HepG2 (cell line): Measurements from ENCODE around the gene ANKRD55. TPM values are rescaled to one million over a fixed set of nuclear protein-coding genes. Genes with fewer than 3 reads are reported as not detected.

Source experiments
- ARID4A ChIP-seq: sonication (generic); formaldehyde crosslinking; IDR thresholded peaks from 2 replicates; pipeline ENCODE4 v1.5.0; 2020; ENCODE audit warnings: mild to moderate bottlenecking, missing genetic modification reagents, borderline replicate concordance
- ATF3 ChIP-seq: sonication (generic); formaldehyde crosslinking; IDR thresholded peaks from 2 replicates; pipeline ENCODE4 v1.4.0; 2020; ENCODE audit warnings: missing genetic modification reagents
- ELF3 ChIP-seq: IDR thresholded peaks from 2 replicates; pipeline ENCODE4 v1.6.1; 2016; ENCODE audit warnings: missing genetic modification reagents, missing compliant biosample characterization
- GZF1 ChIP-seq: sonication (generic); formaldehyde crosslinking; IDR thresholded peaks from 2 replicates; pipeline ENCODE4 v1.5.1; 2020; ENCODE audit warnings: mild to moderate bottlenecking, missing genetic modification reagents
- HMG20B ChIP-seq: conservative IDR thresholded peaks from 2 replicates; pipeline ENCODE4 v1.6.1; 2016; ENCODE audit warnings: missing genetic modification reagents, missing compliant biosample characterization
- IKZF4 ChIP-seq: sonication (generic); formaldehyde crosslinking; IDR thresholded peaks from 2 replicates; pipeline ENCODE4 v1.5.1; 2020; ENCODE audit warnings: borderline replicate concordance, mild to moderate bottlenecking, low read depth, missing genetic modification reagents; ENCODE audit errors: not compliant biosample characterization
- MEIS1 ChIP-seq: sonication (generic); formaldehyde crosslinking; IDR thresholded peaks from 2 replicates; pipeline ENCODE4 v1.9.0; 2021; ENCODE audit warnings: mild to moderate bottlenecking, missing genetic modification reagents, moderate library complexity, borderline replicate concordance
- NCOA2 ChIP-seq: sonication (generic); formaldehyde crosslinking; IDR thresholded peaks from 2 replicates; pipeline ENCODE4 v1.8.0; 2022; ENCODE audit warnings: inconsistent platforms
- PAWR ChIP-seq: sonication (generic); formaldehyde crosslinking; IDR thresholded peaks from 2 replicates; pipeline ENCODE4 v1.4.0; 2020; ENCODE audit warnings: missing genetic modification reagents, mild to moderate bottlenecking, borderline replicate concordance
- SMAD1 ChIP-seq: sonication (generic); formaldehyde crosslinking; IDR thresholded peaks from 2 replicates; pipeline ENCODE4 v1.4.0; 2020; ENCODE audit warnings: missing genetic modification reagents, low read depth, mild to moderate bottlenecking, borderline replicate concordance
- SNAPC2 ChIP-seq: sonication (generic); formaldehyde crosslinking; IDR thresholded peaks from 2 replicates; pipeline ENCODE4 v1.8.1; 2022; ENCODE audit warnings: mild to moderate bottlenecking, missing genetic modification reagents
- SPEN ChIP-seq: sonication (generic); formaldehyde crosslinking; IDR thresholded peaks from 2 replicates; pipeline ENCODE4 v1.5.1; 2020; ENCODE audit warnings: low read depth, mild to moderate bottlenecking, missing genetic modification reagents
- XRCC5 ChIP-seq: fragments of 200-400 bp; formaldehyde crosslinking; optimal IDR thresholded peaks from 2 replicates; pipeline ENCODE3; 2017; ENCODE audit warnings: mild to moderate bottlenecking, low read length
- ZNF230 ChIP-seq: sonication (generic); formaldehyde crosslinking; IDR thresholded peaks from 2 replicates; pipeline ENCODE4 v1.4.0; 2020; ENCODE audit warnings: mild to moderate bottlenecking, missing genetic modification reagents
- ZNF33A ChIP-seq: sonication (generic); formaldehyde crosslinking; IDR thresholded peaks from 2 replicates; pipeline ENCODE4 v1.5.1; 2020; ENCODE audit warnings: missing genetic modification reagents, mild to moderate bottlenecking, moderate library complexity, borderline replicate concordance
- ZNF44 ChIP-seq: sonication (generic); formaldehyde crosslinking; IDR thresholded peaks from 2 replicates; pipeline ENCODE4 v1.5.1; 2020; ENCODE audit warnings: mild to moderate bottlenecking, missing genetic modification reagents
- ZNF672 ChIP-seq: sonication (generic); formaldehyde crosslinking; IDR thresholded peaks from 2 replicates; pipeline ENCODE4 v1.8.1; 2022; ENCODE audit warnings: missing genetic modification reagents
- ZNF879 ChIP-seq: sonication (generic); formaldehyde crosslinking; IDR thresholded peaks from 2 replicates; pipeline ENCODE4 v1.8.1; 2023; ENCODE audit warnings: missing genetic modification reagents
- ZSCAN25 ChIP-seq: sonication (generic); formaldehyde crosslinking; IDR thresholded peaks from 2 replicates; pipeline ENCODE4 v1.8.0; 2022; ENCODE audit warnings: mild to moderate bottlenecking, missing genetic modification reagents
- polyA plus RNA-seq, 8 experiments: library from polyadenylated mRNA; depleted of rRNA in 3 of 8; stranded (reverse) in 7 of 8; unstranded in 1 of 8; fragments of >200 nt; fragmentation: Illumina TruSeq in 4 of 8; extraction: Trizol in 4 of 8; gene quantifications; 2 replicates each; pipeline versions ENCODE4 v1.2.1 to v1.2.3, GENCODE V29; 2011 to 2016; ENCODE audit warnings: low read depth in 4 of 8, missing spikeins in 1 of 8, mixed read lengths in 1 of 8; ENCODE audit not compliant: insufficient read depth in 1 of 8
- total RNA-seq, 5 experiments: library from RNA; depleted of rRNA; stranded (reverse); fragments of >200 nt; fragmentation: Illumina TruSeq; extraction: Trizol; gene quantifications; 2 replicates each; pipeline ENCODE4 v1.2.3, GENCODE V29; 2016; ENCODE audit warnings: low read depth in 1 of 5
- TF ChIP-seq, protein P1 (sequence below): sonication (generic); formaldehyde crosslinking; IDR thresholded peaks from 2 replicates; pipeline ENCODE4 v1.4.0; 2020; ENCODE audit warnings: missing genetic modification reagents
- TF ChIP-seq, protein P2 (sequence below): sonication (generic); formaldehyde crosslinking; IDR thresholded peaks from 2 replicates; pipeline ENCODE4 v1.4.0; 2020; ENCODE audit warnings: missing genetic modification reagents
- TF ChIP-seq, protein P3 (sequence below): IDR thresholded peaks from 2 replicates; pipeline ENCODE4 v1.6.1; 2016; ENCODE audit warnings: missing genetic modification reagents, missing compliant biosample characterization

ANKRD55 gene
- total and polyA plus RNA-seq, 2 of the 13 experiments (the other 11 are each of a cell fraction or from before 2014, with no cell fraction given): 0.11 to 0.28 TPM

GRCh38 chr5:56200971-56201666 is 32.0 kb downstream of the ANKRD55 start (continued):
- TF ChIP-seq ARID4A (CRISPR knock-in tag) (0 out of 2 replicates have a peak, but pooled peaks have one; percentile 13), MEIS1 (no peak), ELF3 (CRISPR knock-in tag) (0 out of 2 replicates have a peak, but pooled peaks have one; percentile 35), ZNF33A (CRISPR knock-in tag) (no peak), ATF3 (CRISPR knock-in tag) (no peak), SNAPC2 (CRISPR knock-in tag) (peak; percentile 46; the same call in 1 of the 2 replicates), ZNF44 (CRISPR knock-in tag) (no peak), NCOA2 (CRISPR knock-in tag) (peak; percentile 66), IKZF4 (no peak), HMG20B (no peak), PAWR (CRISPR knock-in tag) (no peak), XRCC5 (no peak), ZNF879 (CRISPR knock-in tag) (no peak), SMAD1 (no peak), ZNF230 (peak; percentile 42; the same call in 1 of the 2 replicates), ZNF672 (CRISPR knock-in tag) (no peak), ZSCAN25 (no peak), GZF1 (no peak), SPEN (CRISPR knock-in tag) (no peak)
- TF ChIP-seq, protein P1, sequence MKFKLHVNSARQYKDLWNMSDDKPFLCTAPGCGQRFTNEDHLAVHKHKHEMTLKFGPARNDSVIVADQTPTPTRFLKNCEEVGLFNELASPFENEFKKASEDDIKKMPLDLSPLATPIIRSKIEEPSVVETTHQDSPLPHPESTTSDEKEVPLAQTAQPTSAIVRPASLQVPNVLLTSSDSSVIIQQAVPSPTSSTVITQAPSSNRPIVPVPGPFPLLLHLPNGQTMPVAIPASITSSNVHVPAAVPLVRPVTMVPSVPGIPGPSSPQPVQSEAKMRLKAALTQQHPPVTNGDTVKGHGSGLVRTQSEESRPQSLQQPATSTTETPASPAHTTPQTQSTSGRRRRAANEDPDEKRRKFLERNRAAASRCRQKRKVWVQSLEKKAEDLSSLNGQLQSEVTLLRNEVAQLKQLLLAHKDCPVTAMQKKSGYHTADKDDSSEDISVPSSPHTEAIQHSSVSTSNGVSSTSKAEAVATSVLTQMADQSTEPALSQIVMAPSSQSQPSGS (CRISPR knock-in tag): peak; percentile 76; the same call in 1 of the 2 replicates
- TF ChIP-seq, protein P2, sequence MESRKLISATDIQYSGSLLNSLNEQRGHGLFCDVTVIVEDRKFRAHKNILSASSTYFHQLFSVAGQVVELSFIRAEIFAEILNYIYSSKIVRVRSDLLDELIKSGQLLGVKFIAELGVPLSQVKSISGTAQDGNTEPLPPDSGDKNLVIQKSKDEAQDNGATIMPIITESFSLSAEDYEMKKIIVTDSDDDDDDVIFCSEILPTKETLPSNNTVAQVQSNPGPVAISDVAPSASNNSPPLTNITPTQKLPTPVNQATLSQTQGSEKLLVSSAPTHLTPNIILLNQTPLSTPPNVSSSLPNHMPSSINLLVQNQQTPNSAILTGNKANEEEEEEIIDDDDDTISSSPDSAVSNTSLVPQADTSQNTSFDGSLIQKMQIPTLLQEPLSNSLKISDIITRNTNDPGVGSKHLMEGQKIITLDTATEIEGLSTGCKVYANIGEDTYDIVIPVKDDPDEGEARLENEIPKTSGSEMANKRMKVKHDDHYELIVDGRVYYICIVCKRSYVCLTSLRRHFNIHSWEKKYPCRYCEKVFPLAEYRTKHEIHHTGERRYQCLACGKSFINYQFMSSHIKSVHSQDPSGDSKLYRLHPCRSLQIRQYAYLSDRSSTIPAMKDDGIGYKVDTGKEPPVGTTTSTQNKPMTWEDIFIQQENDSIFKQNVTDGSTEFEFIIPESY (CRISPR knock-in tag): peak; percentile 69
- TF ChIP-seq, protein P3, sequence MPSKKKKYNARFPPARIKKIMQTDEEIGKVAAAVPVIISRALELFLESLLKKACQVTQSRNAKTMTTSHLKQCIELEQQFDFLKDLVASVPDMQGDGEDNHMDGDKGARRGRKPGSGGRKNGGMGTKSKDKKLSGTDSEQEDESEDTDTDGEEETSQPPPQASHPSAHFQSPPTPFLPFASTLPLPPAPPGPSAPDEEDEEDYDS: no peak
